ENCODE results near the gene ZBTB7C. TPM values are rescaled to one million over a fixed set of nuclear protein-coding genes. Genes with fewer than 3 reads are reported as not detected.

ZBTB7C gene
- polyA plus RNA-seq, 2 donors = 20.6 to 24.5 TPM

- H3K4me3 ChIP-seq (ENCODE audit: low read depth in 1 of 2, low read length in 2 of 2) = no peak overlapping the region
- H3K36me3 ChIP-seq (ENCODE audit: control insufficient read depth in 2 of 2, insufficient read depth in 2 of 2, low read length in 1 of 2) = no peaks in the 10 kb centered on the region
- no peaks in the 10 kb centered on the region for H3K27me3 ChIP-seq (ENCODE audit: control insufficient read depth in 1 of 2, insufficient read depth in 2 of 2, low read length in 2 of 2)
- H3K9me3 ChIP-seq (ENCODE audit: control insufficient read depth in 2 of 2, insufficient read depth in 1 of 2, low read depth in 1 of 2, low read length in 1 of 2) = no peaks in the 10 kb centered on the region
- H3K27ac ChIP-seq (ENCODE audit: low read depth in 2 of 2, low read length in 1 of 2) = no peak overlapping the region
- 68 to 75% methylated on average over 2 of the region's 2 CpGs for WGBS, 2 donors
- no peaks in the 10 kb centered on the region for H3K4me1 ChIP-seq (ENCODE audit: control insufficient read depth in 2 of 2, insufficient read depth in 2 of 2, low read length in 1 of 2)
These were observed 391.5 kb downstream of the ZBTB7C start for GRCh38 chr18:48017635-48018034.

- no peaks in the 10 kb centered on the region for H3K9me3 ChIP-seq (ENCODE audit: control insufficient read depth in 2 of 2, insufficient read depth in 1 of 2, low read depth in 1 of 2, low read length in 1 of 2)
- no peaks in the 10 kb centered on the region for H3K36me3 ChIP-seq (ENCODE audit: control insufficient read depth in 2 of 2, insufficient read depth in 2 of 2, low read length in 1 of 2)
- H3K27me3 ChIP-seq (ENCODE audit: control insufficient read depth in 1 of 2, insufficient read depth in 2 of 2, low read length in 2 of 2) = no peaks in the 10 kb centered on the region
- H3K4me3 ChIP-seq (ENCODE audit: low read depth in 1 of 2, low read length in 2 of 2) = no peak overlapping the region
- WGBS, 2 donors = 56 to 60% methylated on average over 4 of the region's 4 CpGs
- no peaks in the 10 kb centered on the region for H3K4me1 ChIP-seq (ENCODE audit: control insufficient read depth in 2 of 2, insufficient read depth in 2 of 2, low read length in 1 of 2)
- no peak overlapping the region for H3K27ac ChIP-seq (ENCODE audit: low read depth in 2 of 2, low read length in 1 of 2)
These were observed 396.0 kb downstream of the ZBTB7C start for GRCh38 chr18:48013162-48013561.

GRCh38 chr18:48011926-48012465 lies 397.2 kb downstream of the ZBTB7C start:
- H3K27ac ChIP-seq (ENCODE audit: low read depth in 2 of 2, low read length in 1 of 2) = no peak overlapping the region
- no peaks in the 10 kb centered on the region for H3K9me3 ChIP-seq (ENCODE audit: control insufficient read depth in 2 of 2, insufficient read depth in 1 of 2, low read depth in 1 of 2, low read length in 1 of 2)
- 71 to 80% methylated on average over 6 of the region's 6 CpGs for WGBS, 2 donors
- peaks cover 3 to 4% of the 10 kb centered on the region in 2 donors for H3K4me1 ChIP-seq (ENCODE audit: control insufficient read depth in 2 of 2, insufficient read depth in 2 of 2, low read length in 1 of 2)
- H3K27me3 ChIP-seq (ENCODE audit: control insufficient read depth in 1 of 2, insufficient read depth in 2 of 2, low read length in 2 of 2) = no peaks in the 10 kb centered on the region
- no peaks in the 10 kb centered on the region for H3K36me3 ChIP-seq (ENCODE audit: control insufficient read depth in 2 of 2, insufficient read depth in 2 of 2, low read length in 1 of 2)
- no peak overlapping the region for H3K4me3 ChIP-seq (ENCODE audit: low read depth in 1 of 2, low read length in 2 of 2)

- Histone ChIP-seq H3K9me3 (ENCODE audit: control insufficient read depth in 2 of 2, insufficient read depth in 1 of 2, low read depth in 1 of 2, low read length in 1 of 2) (no peaks in the 10 kb centered on the region), H3K4me1 (ENCODE audit: control insufficient read depth in 2 of 2, insufficient read depth in 2 of 2, low read length in 1 of 2) (peaks cover 3 to 4% of the 10 kb centered on the region in 2 donors), H3K27me3 (ENCODE audit: control insufficient read depth in 1 of 2, insufficient read depth in 2 of 2, low read length in 2 of 2) (no peaks in the 10 kb centered on the region), H3K4me3 (ENCODE audit: low read depth in 1 of 2, low read length in 2 of 2) (no peak overlapping the region), H3K36me3 (ENCODE audit: control insufficient read depth in 2 of 2, insufficient read depth in 2 of 2, low read length in 1 of 2) (no peaks in the 10 kb centered on the region), H3K27ac (ENCODE audit: low read depth in 2 of 2, low read length in 1 of 2) (no peak overlapping the region)
- WGBS, 2 donors = 96 to 98% methylated on average over 2 of the region's 2 CpGs
These were observed 398.9 kb downstream of the ZBTB7C start for GRCh38 chr18:48010264-48010663.

- 91 to 92% methylated on average over 10 of the region's 10 CpGs for WGBS, 2 donors
- H3K27ac ChIP-seq (ENCODE audit: low read depth in 2 of 2, low read length in 1 of 2) = no peak overlapping the region
- peaks cover 3 to 4% of the 10 kb centered on the region in 2 donors for H3K4me1 ChIP-seq (ENCODE audit: control insufficient read depth in 2 of 2, insufficient read depth in 2 of 2, low read length in 1 of 2)
- no peaks in the 10 kb centered on the region for H3K27me3 ChIP-seq (ENCODE audit: control insufficient read depth in 1 of 2, insufficient read depth in 2 of 2, low read length in 2 of 2)
- H3K36me3 ChIP-seq (ENCODE audit: control insufficient read depth in 2 of 2, insufficient read depth in 2 of 2, low read length in 1 of 2) = no peaks in the 10 kb centered on the region
- H3K9me3 ChIP-seq (ENCODE audit: control insufficient read depth in 2 of 2, insufficient read depth in 1 of 2, low read depth in 1 of 2, low read length in 1 of 2) = no peaks in the 10 kb centered on the region
- no peak overlapping the region for H3K4me3 ChIP-seq (ENCODE audit: low read depth in 1 of 2, low read length in 2 of 2)
These were observed 400.0 kb downstream of the ZBTB7C start for GRCh38 chr18:48009116-48009745.

GRCh38 chr18:48007955-48008701 lies 401.1 kb downstream of the ZBTB7C start:
- WGBS, 2 donors = 4 to 7% methylated on average over 52 to 68 of the region's 68 CpGs
- H3K36me3 ChIP-seq (ENCODE audit: control insufficient read depth in 2 of 2, insufficient read depth in 2 of 2, low read length in 1 of 2) = no peaks in the 10 kb centered on the region
- H3K27ac ChIP-seq (ENCODE audit: low read depth in 2 of 2, low read length in 1 of 2) = peak overlapping the region in 1 of 2 donors; percentile 24
- H3K27me3 ChIP-seq (ENCODE audit: control insufficient read depth in 1 of 2, insufficient read depth in 2 of 2, low read length in 2 of 2) = no peaks in the 10 kb centered on the region
- H3K9me3 ChIP-seq (ENCODE audit: control insufficient read depth in 2 of 2, insufficient read depth in 1 of 2, low read depth in 1 of 2, low read length in 1 of 2) = no peaks in the 10 kb centered on the region
- H3K4me3 ChIP-seq (ENCODE audit: low read depth in 1 of 2, low read length in 2 of 2) = peak overlapping the region; percentile 44 to 62
- peaks cover 3 to 4% of the 10 kb centered on the region in 2 donors for H3K4me1 ChIP-seq (ENCODE audit: control insufficient read depth in 2 of 2, insufficient read depth in 2 of 2, low read length in 1 of 2)

- Histone ChIP-seq H3K27me3 (ENCODE audit: control insufficient read depth in 1 of 2, insufficient read depth in 2 of 2, low read length in 2 of 2) (no peaks in the 10 kb centered on the region), H3K9me3 (ENCODE audit: control insufficient read depth in 2 of 2, insufficient read depth in 1 of 2, low read depth in 1 of 2, low read length in 1 of 2) (no peaks in the 10 kb centered on the region), H3K4me3 (ENCODE audit: low read depth in 1 of 2, low read length in 2 of 2) (no peak overlapping the region), H3K4me1 (ENCODE audit: control insufficient read depth in 2 of 2, insufficient read depth in 2 of 2, low read length in 1 of 2) (peaks cover 3 to 4% of the 10 kb centered on the region in 2 donors), H3K36me3 (ENCODE audit: control insufficient read depth in 2 of 2, insufficient read depth in 2 of 2, low read length in 1 of 2) (no peaks in the 10 kb centered on the region), H3K27ac (ENCODE audit: low read depth in 2 of 2, low read length in 1 of 2) (no peak overlapping the region)
- WGBS, 2 donors = 96 to 98% methylated on average over 10 of the region's 10 CpGs
These were observed 401.8 kb downstream of the ZBTB7C start for GRCh38 chr18:48007381-48007780.

- H3K36me3 ChIP-seq (ENCODE audit: control insufficient read depth in 2 of 2, insufficient read depth in 2 of 2, low read length in 1 of 2) = no peaks in the 10 kb centered on the region
These were observed 402.6 kb downstream of the ZBTB7C start for GRCh38 chr18:48006415-48007175.

GRCh38 chr18:48004577-48004976 lies 404.6 kb downstream of the ZBTB7C start:
- Histone ChIP-seq H3K4me3 (ENCODE audit: low read depth in 1 of 2, low read length in 2 of 2) (no peak overlapping the region), H3K27ac (ENCODE audit: low read depth in 2 of 2, low read length in 1 of 2) (no peak overlapping the region), H3K4me1 (ENCODE audit: control insufficient read depth in 2 of 2, insufficient read depth in 2 of 2, low read length in 1 of 2) (peaks cover 3 to 4% of the 10 kb centered on the region in 2 donors), H3K27me3 (ENCODE audit: control insufficient read depth in 1 of 2, insufficient read depth in 2 of 2, low read length in 2 of 2) (no peaks in the 10 kb centered on the region), H3K36me3 (ENCODE audit: control insufficient read depth in 2 of 2, insufficient read depth in 2 of 2, low read length in 1 of 2) (no peaks in the 10 kb centered on the region), H3K9me3 (ENCODE audit: control insufficient read depth in 2 of 2, insufficient read depth in 1 of 2, low read depth in 1 of 2, low read length in 1 of 2) (no peaks in the 10 kb centered on the region)
- WGBS, 2 donors = 48 to 63% methylated on average over 2 of the region's 2 CpGs

More at GRCh38 chr18:48006415-48007175, 402.6 kb downstream of the ZBTB7C start:
- H3K27me3 ChIP-seq (ENCODE audit: control insufficient read depth in 1 of 2, insufficient read depth in 2 of 2, low read length in 2 of 2) = no peaks in the 10 kb centered on the region
- no peaks in the 10 kb centered on the region for H3K9me3 ChIP-seq (ENCODE audit: control insufficient read depth in 2 of 2, insufficient read depth in 1 of 2, low read depth in 1 of 2, low read length in 1 of 2)
- WGBS, 2 donors = 88 to 94% methylated on average over 12 of the region's 12 CpGs
- H3K4me3 ChIP-seq (ENCODE audit: low read depth in 1 of 2, low read length in 2 of 2) = no peak overlapping the region
- H3K27ac ChIP-seq (ENCODE audit: low read depth in 2 of 2, low read length in 1 of 2) = no peak overlapping the region
- H3K4me1 ChIP-seq (ENCODE audit: control insufficient read depth in 2 of 2, insufficient read depth in 2 of 2, low read length in 1 of 2) = peaks cover 3 to 4% of the 10 kb centered on the region in 2 donors
